ENCODE results near the gene FYB2.

- TF ChIP-seq POU6F1 (CRISPR knock-in tag; IDR thresholded peaks at IDR 0.05; ENCODE audit: borderline replicate concordance, low read depth) (no peak), TCF4 (CRISPR knock-in tag; IDR thresholded peaks at IDR 0.05; ENCODE audit: borderline replicate concordance) (no peak)
Observed at GRCh38 chr1:56817716-56818463, 1.3 kb downstream of the FYB2 start.
